Left renal pelvis (tissue), 4 donors: ENCODE results near the gene ABCF3. TPM values are rescaled to one million over a fixed set of nuclear protein-coding genes. Genes with fewer than 3 reads are reported as not detected.

Experiments
- DNase-seq, 4 donors: peaks; one replicate each; pipeline ENCODE4 v3.0.0-alpha.2; 2013; ENCODE audit warnings: low read depth in 4 of 4, low spot score in 3 of 4
- polyA plus RNA-seq, 4 donors: library from polyadenylated mRNA; unstranded; fragments of 120-200 nt; gene quantifications; one replicate each; pipeline ENCODE4 v1.2.1, GENCODE V29; 2013; ENCODE audit not compliant: insufficient read length in 4 of 4

The ABCF3 gene
- polyA plus RNA-seq, 4 donors = 48.8 to 77.4 (median 59.0) TPM

GRCh38 chr3:184230603-184231528 is 44.9 kb downstream of the ABCF3 start:
- no peak for DNase-seq

- no peak for DNase-seq
Measured at GRCh38 chr3:184231671-184232070, 45.7 kb downstream of the ABCF3 start.

GRCh38 chr3:184233127-184233843 is 47.3 kb downstream of the ABCF3 start:
- no peak for DNase-seq

- DNase-seq = no peak
Measured at GRCh38 chr3:184234224-184234623, 48.2 kb downstream of the ABCF3 start.

GRCh38 chr3:184234671-184235380 is 48.8 kb downstream of the ABCF3 start:
- no peak for DNase-seq

- DNase-seq = no peak
Measured at GRCh38 chr3:184235381-184236032, 49.5 kb downstream of the ABCF3 start.

GRCh38 chr3:184236033-184236410 is 50.0 kb downstream of the ABCF3 start:
- DNase-seq = no peak

GRCh38 chr3:184236636-184237035 is 50.6 kb downstream of the ABCF3 start:
- DNase-seq = no peak

GRCh38 chr3:184237211-184237610 is 51.2 kb downstream of the ABCF3 start:
- DNase-seq = no peak

- no peak for DNase-seq
Measured at GRCh38 chr3:184237807-184238206, 51.8 kb downstream of the ABCF3 start.

- DNase-seq = no peak
Measured at GRCh38 chr3:184238246-184238818, 52.3 kb downstream of the ABCF3 start.

GRCh38 chr3:184239221-184239620 is 53.2 kb downstream of the ABCF3 start:
- DNase-seq = no peak

GRCh38 chr3:184239708-184240107 is 53.7 kb downstream of the ABCF3 start:
- DNase-seq = no peak

- no peak for DNase-seq
Measured at GRCh38 chr3:184240384-184241140, 54.6 kb downstream of the ABCF3 start.

- DNase-seq = no peak
Measured at GRCh38 chr3:184241141-184241446, 55.1 kb downstream of the ABCF3 start.

GRCh38 chr3:184241447-184242296 is 55.7 kb downstream of the ABCF3 start:
- no peak for DNase-seq

- DNase-seq = no peak
Measured at GRCh38 chr3:184242297-184242685, 56.3 kb downstream of the ABCF3 start.
